Astrocyte (in vitro differentiated cells and primary cell): ENCODE data around the gene A4GALT. TPM values are rescaled to one million over a fixed set of nuclear protein-coding genes. Genes with fewer than 3 reads are reported as not detected.

ENCODE experiments used
- DNase-seq: peaks from one replicate; pipeline ENCODE4 v3.0.0-alpha.2; 2010; ENCODE audit warnings: low read depth
- FAIRE-seq: peaks from 2 replicates; lab custom pipeline; 2011; peaks lifted over from hg19 to GRCh38; lab: Jason Lieb, UNC
- H2AFZ ChIP-seq: 2 replicates; pipeline ENCODE4 v1.6.0; 2012; ENCODE audit warnings: low read depth, low read length, inconsistent platforms
- H3K27ac ChIP-seq: 2 replicates; pipeline ENCODE4 v1.5.1; 2011; ENCODE audit warnings: low read depth, low read length, inconsistent platforms
- H3K27me3 ChIP-seq: 2 replicates; pipeline ENCODE4 v1.6.0; 2011; ENCODE audit warnings: low read length, inconsistent platforms; ENCODE audit not compliant: insufficient read depth
- H3K36me3 ChIP-seq: 2 replicates; pipeline ENCODE4 v1.5.1; 2011; ENCODE audit warnings: low read length, inconsistent platforms; ENCODE audit not compliant: insufficient read depth
- H3K4me1 ChIP-seq: 2 replicates; pipeline ENCODE4 v1.5.1; 2011; ENCODE audit warnings: low read length, inconsistent platforms; ENCODE audit not compliant: insufficient read depth
- H3K4me2 ChIP-seq: 2 replicates; pipeline ENCODE4 v1.6.0; 2012; ENCODE audit warnings: low read length, inconsistent platforms
- H3K4me3 ChIP-seq: 2 replicates; pipeline ENCODE4 v1.5.1; 2011; ENCODE audit warnings: low read depth, mild to moderate bottlenecking, low read length, inconsistent platforms; ENCODE audit not compliant: insufficient read depth
- H3K79me2 ChIP-seq: 2 replicates; pipeline ENCODE4 v1.6.0; 2012; ENCODE audit warnings: mild to moderate bottlenecking, low read length, inconsistent platforms; ENCODE audit not compliant: insufficient read depth
- H3K9ac ChIP-seq: 2 replicates; pipeline ENCODE4 v1.6.0; 2012; ENCODE audit warnings: mild to moderate bottlenecking, low read length, inconsistent platforms
- H3K9me3 ChIP-seq: 2 replicates; pipeline ENCODE4 v1.5.1; 2012; ENCODE audit warnings: low read depth, mild to moderate bottlenecking, low read length, inconsistent platforms; ENCODE audit not compliant: insufficient read depth
- H4K20me1 ChIP-seq: 2 replicates; pipeline ENCODE4 v1.6.0; 2012; ENCODE audit warnings: low read length, inconsistent platforms; ENCODE audit not compliant: insufficient read depth
- H3K27ac Mint-ChIP-seq: one replicate; pipeline ENCODE4 v1.8.0; 2021; ENCODE audit warnings: mild to moderate bottlenecking, mixed read lengths; ENCODE audit not compliant: unreplicated experiment
- H3K27me3 Mint-ChIP-seq: one replicate; pipeline ENCODE4 v1.8.0; 2021; ENCODE audit warnings: low read depth, mixed read lengths; ENCODE audit not compliant: unreplicated experiment
- H3K36me3 Mint-ChIP-seq: one replicate; pipeline ENCODE4 v1.8.0; 2021; ENCODE audit warnings: low read depth, mixed read lengths; ENCODE audit not compliant: unreplicated experiment
- H3K4me1 Mint-ChIP-seq: one replicate; pipeline ENCODE4 v1.8.0; 2021; ENCODE audit warnings: low read depth, mixed read lengths; ENCODE audit not compliant: unreplicated experiment
- H3K4me3 Mint-ChIP-seq: one replicate; pipeline ENCODE4 v1.8.0; 2021; ENCODE audit warnings: mild to moderate bottlenecking, moderate library complexity, mixed read lengths; ENCODE audit not compliant: unreplicated experiment
- H3K9me3 Mint-ChIP-seq: one replicate; pipeline ENCODE4 v1.8.0; 2021; ENCODE audit warnings: mild to moderate bottlenecking, mixed read lengths; ENCODE audit not compliant: unreplicated experiment
- EZH2 ChIP-seq: IDR thresholded peaks from 2 replicates; pipeline ENCODE4 v1.6.1; 2012; ENCODE audit warnings: mild to moderate bottlenecking, low read length, inconsistent platforms; ENCODE audit not compliant: insufficient read depth
- total RNA-seq: library from RNA; stranded (reverse); gene quantifications from 2 replicates; pipeline ENCODE4 v1.2.1, GENCODE V29; 2021
- TF ChIP-seq, protein P1 (sequence below): IDR thresholded peaks from 2 replicates; pipeline ENCODE4 v1.5.1; 2011; ENCODE audit warnings: low read depth, mild to moderate bottlenecking, inconsistent platforms, low read length, moderate library complexity; ENCODE audit not compliant: insufficient read depth

The A4GALT gene
- total RNA-seq, 1 donor from 2014 or later: 1.9 TPM

GRCh38 chr22:42642806-42643633 lies 77.7 kb downstream of the A4GALT start:
- peaks cover 32% of the 10 kb centered on the region for H3K4me1 ChIP-seq
- no peak overlapping the region for H3K4me3 ChIP-seq
- Mint-ChIP-seq H3K27ac (no peak overlapping the region), H3K9me3 (no peaks in the 10 kb centered on the region), H3K4me3 (no peak overlapping the region), H3K4me1 (peaks cover 33% of the 10 kb centered on the region), H3K36me3 (no peaks in the 10 kb centered on the region), H3K27me3 (no peaks in the 10 kb centered on the region)
- H3K9ac ChIP-seq: no peak overlapping the region
- no peaks in the 10 kb centered on the region for H3K9me3 ChIP-seq
- no peak overlapping the region for H2AFZ ChIP-seq
- H3K36me3 ChIP-seq: no peaks in the 10 kb centered on the region
- no peak for FAIRE-seq
- H3K79me2 ChIP-seq: peaks cover 91% of the 10 kb centered on the region
- no peak overlapping the region for H3K4me2 ChIP-seq
- no peak for DNase-seq
- TF ChIP-seq, protein P1, sequence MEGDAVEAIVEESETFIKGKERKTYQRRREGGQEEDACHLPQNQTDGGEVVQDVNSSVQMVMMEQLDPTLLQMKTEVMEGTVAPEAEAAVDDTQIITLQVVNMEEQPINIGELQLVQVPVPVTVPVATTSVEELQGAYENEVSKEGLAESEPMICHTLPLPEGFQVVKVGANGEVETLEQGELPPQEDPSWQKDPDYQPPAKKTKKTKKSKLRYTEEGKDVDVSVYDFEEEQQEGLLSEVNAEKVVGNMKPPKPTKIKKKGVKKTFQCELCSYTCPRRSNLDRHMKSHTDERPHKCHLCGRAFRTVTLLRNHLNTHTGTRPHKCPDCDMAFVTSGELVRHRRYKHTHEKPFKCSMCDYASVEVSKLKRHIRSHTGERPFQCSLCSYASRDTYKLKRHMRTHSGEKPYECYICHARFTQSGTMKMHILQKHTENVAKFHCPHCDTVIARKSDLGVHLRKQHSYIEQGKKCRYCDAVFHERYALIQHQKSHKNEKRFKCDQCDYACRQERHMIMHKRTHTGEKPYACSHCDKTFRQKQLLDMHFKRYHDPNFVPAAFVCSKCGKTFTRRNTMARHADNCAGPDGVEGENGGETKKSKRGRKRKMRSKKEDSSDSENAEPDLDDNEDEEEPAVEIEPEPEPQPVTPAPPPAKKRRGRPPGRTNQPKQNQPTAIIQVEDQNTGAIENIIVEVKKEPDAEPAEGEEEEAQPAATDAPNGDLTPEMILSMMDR: no peak
- TF ChIP-seq EZH2: no peak
- peaks cover 74% of the 10 kb centered on the region for H4K20me1 ChIP-seq
- no peak overlapping the region for H3K27ac ChIP-seq
- H3K27me3 ChIP-seq: no peaks in the 10 kb centered on the region

Other genes starting within 250 kb of the A4GALT start
- gene RRP7A, start 201.1 kb downstream of the A4GALT start, total RNA-seq: 54.9 TPM in 2 replicates
- 1.2 and 2.2 TPM in 2 replicates for gene SERHL2, start 166.9 kb downstream of the A4GALT start, total RNA-seq
- gene POLDIP3, start 106.0 kb downstream of the A4GALT start, total RNA-seq: 57.1 and 60.3 TPM in 2 replicates
- gene ATP5MGL, start 80.3 kb downstream of the A4GALT start, total RNA-seq: 0.48 and 0.50 TPM in 2 replicates
- 181 and 198 TPM in 2 replicates for gene CYB5R3, start 71.5 kb downstream of the A4GALT start, total RNA-seq
- gene ARFGAP3, start 136.4 kb upstream of the A4GALT start, total RNA-seq: 59.5 and 64.1 TPM in 2 replicates